Neural progenitor cell (in vitro differentiated cells): ENCODE measurements around the gene MAP3K19.

Source experiments
- CTCF ChIP-seq: fragments of 200-600 bp; sonication (generic); IDR thresholded peaks from 2 replicates; pipeline ENCODE4 v1.5.1; 2017; ENCODE audit warnings: antibody characterized with exemption, mild to moderate bottlenecking
- EZH2 ChIP-seq: fragments of 200-600 bp; sonication (generic); IDR thresholded peaks from 2 replicates; pipeline ENCODE4 v1.6.1; 2017; ENCODE audit warnings: antibody characterized with exemption, mild to moderate bottlenecking, moderate library complexity
- EZH2phosphoT487 ChIP-seq: fragments of 200-600 bp; sonication (generic); IDR thresholded peaks from 2 replicates; pipeline ENCODE4 v1.6.1; 2017; ENCODE audit warnings: antibody characterized with exemption

GRCh38 chr2:134988994-134989605 lies 58.1 kb downstream of the MAP3K19 start:
- TF ChIP-seq CTCF = peak; percentile 70
- TF ChIP-seq EZH2 = no peak
- TF ChIP-seq EZH2phosphoT487 = no peak
